GM21529 (cell line): ENCODE measurements around the gene TUT7.
A peak's percentile ranks its signal among the peaks of the same experiment; 100 is the strongest.

ENCODE experiments used
- ATAC-seq: cut with Tn5 transposase; IDR thresholded peaks from one replicate; pipeline ENCODE4 v1.9.1; 2021; ENCODE audit not compliant: unreplicated experiment

Gene TUT7

DNA sequence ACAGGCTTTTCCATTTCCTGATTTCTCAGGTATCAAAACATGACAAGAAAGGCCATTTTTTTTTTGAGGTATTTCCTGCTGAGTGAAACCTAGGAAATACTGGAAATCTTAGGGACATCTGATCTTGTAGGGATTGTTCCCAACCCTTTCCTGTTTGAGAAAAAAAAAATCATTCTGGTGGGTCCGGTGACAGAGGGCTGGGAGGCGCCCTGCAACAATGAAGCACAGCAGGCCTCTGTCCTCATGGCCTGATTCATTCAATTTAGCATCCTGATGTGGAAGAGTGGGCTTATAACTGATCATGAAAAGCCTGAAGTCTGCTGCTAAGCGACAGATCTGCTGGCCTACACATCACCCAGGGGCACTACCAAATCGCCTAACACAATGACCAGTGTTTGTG lies 91.7 kb downstream of the TUT7 start:
- no peak for ATAC-seq

- ATAC-seq, result no peak
These were observed 94.7 kb downstream of the TUT7 start, which contains the start of gene C9orf153 for GRCh38 chr9:86259557-86259956. TSS of gene C9orf153 (minus strand) at chr9:86259657. CDS start at chr9:86229603, 30,054 bp downstream.

GRCh38 chr9:86257391-86257790 lies 96.8 kb downstream of the TUT7 start:
- ATAC-seq, result no peak

GRCh38 chr9:86256653-86257052 lies 97.6 kb downstream of the TUT7 start:
- no peak for ATAC-seq

- ATAC-seq, result no peak
These were observed 100.6 kb downstream of the TUT7 start for GRCh38 chr9:86253577-86253976.

GRCh38 chr9:86252870-86253269 lies 101.3 kb downstream of the TUT7 start:
- no peak for ATAC-seq

DNA sequence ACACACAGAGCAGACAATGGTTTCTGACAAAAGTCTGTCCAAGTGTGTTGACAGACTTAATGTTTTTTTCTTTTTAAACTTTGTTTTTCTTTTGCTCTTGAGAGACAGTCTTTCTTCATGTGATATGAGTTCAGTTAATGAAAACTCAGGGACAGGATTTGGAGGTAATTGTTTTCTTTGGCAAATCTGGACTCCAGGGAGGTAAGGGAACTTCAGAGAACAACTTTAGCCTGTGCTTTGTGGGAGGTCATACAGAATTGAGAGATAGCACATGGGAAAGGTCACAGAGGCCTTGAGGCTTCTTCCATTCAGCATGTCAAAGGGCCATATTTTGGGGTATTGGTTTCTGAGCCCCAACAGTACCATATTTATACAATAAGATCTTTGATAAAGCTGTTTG lies 104.1 kb downstream of the TUT7 start:
- ATAC-seq, result no peak

DNA sequence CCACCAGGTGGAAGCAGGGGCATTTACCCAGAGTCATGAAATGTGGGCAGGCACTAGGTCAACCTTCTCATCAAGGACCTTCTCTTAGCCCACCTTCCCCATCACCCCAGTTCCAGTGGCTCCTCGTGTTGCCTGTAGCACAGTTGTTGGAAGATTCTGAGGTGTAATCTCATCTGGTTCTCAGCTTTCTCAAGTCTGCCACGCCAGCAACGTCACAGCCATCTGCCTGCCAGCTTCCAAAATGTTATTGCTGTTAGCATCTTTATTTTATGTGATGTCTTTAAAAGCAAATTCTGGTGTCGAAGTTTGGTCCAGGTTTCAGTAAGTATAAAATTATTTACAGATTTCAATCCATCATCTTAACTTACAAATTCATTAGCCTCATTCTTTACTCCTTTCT lies 105.5 kb downstream of the TUT7 start:
- no peak for ATAC-seq

DNA sequence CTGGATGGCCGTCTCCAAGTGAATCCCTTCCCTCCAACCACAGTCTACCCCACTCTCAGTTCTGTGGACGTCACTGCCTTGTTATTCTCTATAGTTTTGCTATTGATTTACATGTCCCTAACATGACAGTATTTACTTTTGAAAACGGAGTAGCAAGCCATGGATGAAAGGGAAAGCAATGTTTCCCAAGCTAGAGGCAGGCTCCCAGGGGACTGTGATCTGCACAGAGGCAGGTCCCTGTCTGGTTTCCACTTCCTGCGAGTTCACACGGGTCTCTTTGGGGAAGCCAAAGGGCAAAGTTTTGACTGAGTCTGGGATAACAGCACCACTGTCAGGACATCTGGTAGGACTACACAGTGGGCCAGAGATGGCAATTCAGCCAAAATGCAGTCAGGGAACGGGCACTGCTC lies 107.5 kb downstream of the TUT7 start:
- ATAC-seq, result peak; percentile 95

DNA sequence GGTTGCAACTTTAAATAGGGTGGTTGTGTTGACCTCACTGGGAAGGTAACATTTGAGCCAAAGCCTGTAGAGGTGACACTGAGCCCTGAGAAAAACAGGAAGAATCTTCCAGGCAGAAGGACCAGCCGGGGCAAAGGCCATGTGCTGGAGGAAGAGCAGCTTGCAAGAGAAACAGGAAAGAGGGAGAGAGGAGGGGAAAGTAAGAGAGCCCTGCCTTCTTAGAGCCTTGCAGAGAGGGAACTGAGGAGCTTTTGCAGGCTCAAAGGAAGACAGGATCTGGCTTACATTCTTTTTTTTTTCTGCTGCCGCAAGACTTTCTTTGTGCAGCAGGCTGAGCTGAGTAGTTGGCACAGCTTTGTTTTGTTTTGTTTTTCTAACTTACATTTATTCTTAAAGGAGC lies 112.1 kb downstream of the TUT7 start:
- ATAC-seq, result no peak

GRCh38 chr9:86241216-86241615 lies 113.0 kb downstream of the TUT7 start:
- no peak for ATAC-seq

- no peak for ATAC-seq
These were observed 115.1 kb downstream of the TUT7 start for GRCh38 chr9:86238861-86239770.
